ENCODE results near the gene LSAMP. TPM values are rescaled to one million over a fixed set of nuclear protein-coding genes. Genes with fewer than 3 reads are reported as not detected.

The LSAMP gene
- 0.48 TPM for total RNA-seq
- long read RNA-seq, partial matches to known transcripts, result 0 of 3 reads
- long read RNA-seq, other reads (novel, unspliced or antisense), result 3 of 3 reads

GRCh38 chr3:116445311-116445841 is at the start of gene LSAMP:
LSAMP (minus strand) TSS chr3:116445487.
- intact Hi-C loops (cut with DNase I), result no loop called here
- DNase-seq (ENCODE audit: low spot score), result no peak

GRCh38 chr3:116492379-116492778 is 47.1 kb upstream of the LSAMP start:
- intact Hi-C loops (cut with DNase I), result no loop called here

GRCh38 chr3:116483135-116483534 is 37.8 kb upstream of the LSAMP start:
- intact Hi-C loops (cut with DNase I), result no loop called here
- no peak for DNase-seq (ENCODE audit: low spot score)

More at GRCh38 chr3:116492379-116492778, 47.1 kb upstream of the LSAMP start:
- DNase-seq (ENCODE audit: low spot score), result no peak

- DNase-seq (ENCODE audit: low spot score), result no peak
- intact Hi-C loops (cut with DNase I), result no loop called here
Measured at GRCh38 chr3:116476691-116477090, 31.4 kb upstream of the LSAMP start.

GRCh38 chr3:116474801-116475200 is 29.5 kb upstream of the LSAMP start:
- intact Hi-C loops (cut with DNase I), result no loop called here
- DNase-seq (ENCODE audit: low spot score), result no peak

GRCh38 chr3:116474032-116474780 is 28.9 kb upstream of the LSAMP start:
- DNase-seq (ENCODE audit: low spot score), result no peak
- intact Hi-C loops (cut with DNase I), result no loop called here

GRCh38 chr3:116473602-116474001 is 28.3 kb upstream of the LSAMP start:
- no peak for DNase-seq (ENCODE audit: low spot score)
- intact Hi-C loops (cut with DNase I), result no loop called here

GRCh38 chr3:116470605-116471197 is 25.4 kb upstream of the LSAMP start:
- DNase-seq (ENCODE audit: low spot score), result no peak
- intact Hi-C loops (cut with DNase I), result no loop called here

- DNase-seq (ENCODE audit: low spot score), result no peak
- intact Hi-C loops (cut with DNase I), result no loop called here
Measured at GRCh38 chr3:116469546-116469945, 24.3 kb upstream of the LSAMP start.

- intact Hi-C loops (cut with DNase I), result no loop called here
Measured at GRCh38 chr3:116464276-116464798, 19.1 kb upstream of the LSAMP start.

GRCh38 chr3:116453666-116454346 is 8.5 kb upstream of the LSAMP start:
- DNase-seq (ENCODE audit: low spot score), result no peak
- intact Hi-C loops (cut with DNase I), result no loop called here

More at GRCh38 chr3:116464276-116464798, 19.1 kb upstream of the LSAMP start:
- DNase-seq (ENCODE audit: low spot score), result no peak

- intact Hi-C loops (cut with DNase I), result no loop called here
- no peak for DNase-seq (ENCODE audit: low spot score)
Measured at GRCh38 chr3:116449546-116450350, 4.5 kb upstream of the LSAMP start.

GRCh38 chr3:116445990-116446389 is 703 bp upstream of the LSAMP start:
- no peak for DNase-seq (ENCODE audit: low spot score)
- intact Hi-C loops (cut with DNase I), result no loop called here

- DNase-seq (ENCODE audit: low spot score), result no peak
- intact Hi-C loops (cut with DNase I), result no loop called here
Measured at GRCh38 chr3:116444819-116445310, 422 bp downstream of the LSAMP start.

GRCh38 chr3:116444115-116444747 is 1.1 kb downstream of the LSAMP start:
- intact Hi-C loops (cut with DNase I), result no loop called here
- no peak for DNase-seq (ENCODE audit: low spot score)

- DNase-seq (ENCODE audit: low spot score), result no peak
- intact Hi-C loops (cut with DNase I), result no loop called here
Measured at GRCh38 chr3:116443191-116443661, 2.1 kb downstream of the LSAMP start.

- no peak for DNase-seq (ENCODE audit: low spot score)
- intact Hi-C loops (cut with DNase I), result no loop called here
Measured at GRCh38 chr3:116442331-116443021, 2.8 kb downstream of the LSAMP start.

- intact Hi-C loops (cut with DNase I), result no loop called here
- no peak for DNase-seq (ENCODE audit: low spot score)
Measured at GRCh38 chr3:116441652-116442051, 3.6 kb downstream of the LSAMP start.

Measured in cardiac septum (tissue), 1 donor.